Measurements from ENCODE around the gene ZGPAT. TPM values are rescaled to one million over a fixed set of nuclear protein-coding genes. Genes with fewer than 3 reads are reported as not detected.

Gene ZGPAT
- total and polyA plus RNA-seq, 2 of the 13 experiments (the other 11 are each of a cell fraction or from before 2014, with no cell fraction given), result 23.0 to 41.9 TPM

DNA sequence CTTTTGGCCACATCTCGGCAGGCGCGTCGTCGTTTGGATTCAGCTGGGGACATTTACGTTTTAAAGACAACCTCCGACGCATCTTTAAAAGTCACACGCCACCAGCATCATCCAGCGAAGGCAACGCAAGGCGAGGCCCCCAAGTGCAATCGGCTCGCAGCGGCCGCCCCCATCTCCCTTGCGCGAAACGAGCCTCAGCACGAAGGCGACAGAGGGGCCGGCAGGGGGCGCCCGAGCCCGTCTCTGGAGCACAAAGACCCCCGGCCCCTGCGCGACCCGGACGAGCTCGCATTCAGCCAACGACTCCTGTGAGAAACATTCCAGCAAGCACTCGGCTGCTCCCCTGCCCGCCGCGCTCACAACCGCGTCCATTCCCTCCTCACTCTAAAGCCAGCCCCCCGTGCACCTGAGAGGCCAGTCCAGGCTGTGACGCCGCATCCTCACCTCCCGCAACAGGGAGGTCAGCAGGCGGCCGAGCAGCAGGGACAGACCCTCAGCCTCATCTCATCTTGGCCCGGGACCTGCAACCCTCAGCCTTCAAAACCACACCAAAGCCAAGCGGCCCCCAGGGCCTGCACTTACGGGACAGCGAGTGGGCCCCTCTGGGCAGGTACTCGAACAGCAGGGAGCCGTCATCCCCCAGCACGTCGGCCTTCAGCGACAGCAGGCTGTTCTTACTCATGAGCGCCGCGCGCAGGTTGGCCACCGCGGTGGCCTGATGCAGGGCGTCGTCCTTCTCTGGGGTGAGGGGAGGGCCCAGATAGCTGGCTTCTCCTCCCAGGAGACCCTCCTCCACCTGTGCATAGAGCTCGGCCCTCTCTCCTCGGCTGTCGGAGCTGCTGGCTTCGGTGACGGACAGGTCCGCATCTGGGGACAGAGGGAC lies 67.5 kb downstream of the ZGPAT start (continued):
- TF ChIP-seq ZNF841 (CRISPR knock-in tag; IDR thresholded peaks at IDR 0.05; ENCODE audit: borderline replicate concordance) (no peak), CAMTA2 (CRISPR knock-in tag; IDR thresholded peaks at IDR 0.05; ENCODE audit: borderline replicate concordance) (0 out of 2 replicates have a peak, but pooled peaks have one; percentile 48), ZNF333 (CRISPR knock-in tag; IDR thresholded peaks at IDR 0.05; ENCODE audit: borderline replicate concordance) (no peak), ZBTB38 (CRISPR knock-in tag; IDR thresholded peaks at IDR 0.05) (peak; percentile 100), HHEX (CRISPR knock-in tag; IDR thresholded peaks at IDR 0.05) (no peak), ZBTB7B (CRISPR knock-in tag; IDR thresholded peaks at IDR 0.05) (peak; percentile 94), HES4 (CRISPR knock-in tag; IDR thresholded peaks at IDR 0.05; ENCODE audit: borderline replicate concordance) (no peak), NCOA2 (CRISPR knock-in tag; IDR thresholded peaks at IDR 0.05) (no peak), MAF1 (CRISPR knock-in tag; IDR thresholded peaks at IDR 0.05; ENCODE audit: borderline replicate concordance) (no peak), NFE2 (CRISPR knock-in tag; IDR thresholded peaks at IDR 0.05) (no peak), ZNF160 (CRISPR knock-in tag; IDR thresholded peaks at IDR 0.05) (no peak), ZNF136 (CRISPR knock-in tag; IDR thresholded peaks at IDR 0.05; ENCODE audit: low read depth) (no peak), MTF1 (CRISPR knock-in tag; IDR thresholded peaks at IDR 0.05) (no peak), SNAPC2 (CRISPR knock-in tag; IDR thresholded peaks at IDR 0.05) (0 out of 2 replicates have a peak, but pooled peaks have one; percentile 45), EHMT2 (IDR thresholded peaks at IDR 0.05; ENCODE audit: borderline replicate concordance, low read depth, low read length) (no peak), ZNF264 (CRISPR knock-in tag; IDR thresholded peaks at IDR 0.05) (no peak), ZNF670 (CRISPR knock-in tag; IDR thresholded peaks at IDR 0.05; ENCODE audit: borderline replicate concordance) (no peak)
- TF ChIP-seq, protein P1, sequence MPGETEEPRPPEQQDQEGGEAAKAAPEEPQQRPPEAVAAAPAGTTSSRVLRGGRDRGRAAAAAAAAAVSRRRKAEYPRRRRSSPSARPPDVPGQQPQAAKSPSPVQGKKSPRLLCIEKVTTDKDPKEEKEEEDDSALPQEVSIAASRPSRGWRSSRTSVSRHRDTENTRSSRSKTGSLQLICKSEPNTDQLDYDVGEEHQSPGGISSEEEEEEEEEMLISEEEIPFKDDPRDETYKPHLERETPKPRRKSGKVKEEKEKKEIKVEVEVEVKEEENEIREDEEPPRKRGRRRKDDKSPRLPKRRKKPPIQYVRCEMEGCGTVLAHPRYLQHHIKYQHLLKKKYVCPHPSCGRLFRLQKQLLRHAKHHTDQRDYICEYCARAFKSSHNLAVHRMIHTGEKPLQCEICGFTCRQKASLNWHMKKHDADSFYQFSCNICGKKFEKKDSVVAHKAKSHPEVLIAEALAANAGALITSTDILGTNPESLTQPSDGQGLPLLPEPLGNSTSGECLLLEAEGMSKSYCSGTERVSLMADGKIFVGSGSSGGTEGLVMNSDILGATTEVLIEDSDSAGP (CRISPR knock-in tag; IDR thresholded peaks at IDR 0.05; ENCODE audit: borderline replicate concordance), result peak; percentile 26; the same call in 1 of the 2 replicates
- TF ChIP-seq, protein P2, sequence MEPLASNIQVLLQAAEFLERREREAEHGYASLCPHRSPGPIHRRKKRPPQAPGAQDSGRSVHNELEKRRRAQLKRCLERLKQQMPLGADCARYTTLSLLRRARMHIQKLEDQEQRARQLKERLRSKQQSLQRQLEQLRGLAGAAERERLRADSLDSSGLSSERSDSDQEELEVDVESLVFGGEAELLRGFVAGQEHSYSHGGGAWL (CRISPR knock-in tag; IDR thresholded peaks at IDR 0.05), result 0 out of 2 replicates have a peak, but pooled peaks have one; percentile 44
- TF ChIP-seq, protein P3, sequence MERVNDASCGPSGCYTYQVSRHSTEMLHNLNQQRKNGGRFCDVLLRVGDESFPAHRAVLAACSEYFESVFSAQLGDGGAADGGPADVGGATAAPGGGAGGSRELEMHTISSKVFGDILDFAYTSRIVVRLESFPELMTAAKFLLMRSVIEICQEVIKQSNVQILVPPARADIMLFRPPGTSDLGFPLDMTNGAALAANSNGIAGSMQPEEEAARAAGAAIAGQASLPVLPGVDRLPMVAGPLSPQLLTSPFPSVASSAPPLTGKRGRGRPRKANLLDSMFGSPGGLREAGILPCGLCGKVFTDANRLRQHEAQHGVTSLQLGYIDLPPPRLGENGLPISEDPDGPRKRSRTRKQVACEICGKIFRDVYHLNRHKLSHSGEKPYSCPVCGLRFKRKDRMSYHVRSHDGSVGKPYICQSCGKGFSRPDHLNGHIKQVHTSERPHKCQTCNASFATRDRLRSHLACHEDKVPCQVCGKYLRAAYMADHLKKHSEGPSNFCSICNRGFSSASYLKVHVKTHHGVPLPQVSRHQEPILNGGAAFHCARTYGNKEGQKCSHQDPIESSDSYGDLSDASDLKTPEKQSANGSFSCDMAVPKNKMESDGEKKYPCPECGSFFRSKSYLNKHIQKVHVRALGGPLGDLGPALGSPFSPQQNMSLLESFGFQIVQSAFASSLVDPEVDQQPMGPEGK (CRISPR knock-in tag; IDR thresholded peaks at IDR 0.05), result peak; percentile 50; the same call in 1 of the 2 replicates
- TF ChIP-seq, protein P4, sequence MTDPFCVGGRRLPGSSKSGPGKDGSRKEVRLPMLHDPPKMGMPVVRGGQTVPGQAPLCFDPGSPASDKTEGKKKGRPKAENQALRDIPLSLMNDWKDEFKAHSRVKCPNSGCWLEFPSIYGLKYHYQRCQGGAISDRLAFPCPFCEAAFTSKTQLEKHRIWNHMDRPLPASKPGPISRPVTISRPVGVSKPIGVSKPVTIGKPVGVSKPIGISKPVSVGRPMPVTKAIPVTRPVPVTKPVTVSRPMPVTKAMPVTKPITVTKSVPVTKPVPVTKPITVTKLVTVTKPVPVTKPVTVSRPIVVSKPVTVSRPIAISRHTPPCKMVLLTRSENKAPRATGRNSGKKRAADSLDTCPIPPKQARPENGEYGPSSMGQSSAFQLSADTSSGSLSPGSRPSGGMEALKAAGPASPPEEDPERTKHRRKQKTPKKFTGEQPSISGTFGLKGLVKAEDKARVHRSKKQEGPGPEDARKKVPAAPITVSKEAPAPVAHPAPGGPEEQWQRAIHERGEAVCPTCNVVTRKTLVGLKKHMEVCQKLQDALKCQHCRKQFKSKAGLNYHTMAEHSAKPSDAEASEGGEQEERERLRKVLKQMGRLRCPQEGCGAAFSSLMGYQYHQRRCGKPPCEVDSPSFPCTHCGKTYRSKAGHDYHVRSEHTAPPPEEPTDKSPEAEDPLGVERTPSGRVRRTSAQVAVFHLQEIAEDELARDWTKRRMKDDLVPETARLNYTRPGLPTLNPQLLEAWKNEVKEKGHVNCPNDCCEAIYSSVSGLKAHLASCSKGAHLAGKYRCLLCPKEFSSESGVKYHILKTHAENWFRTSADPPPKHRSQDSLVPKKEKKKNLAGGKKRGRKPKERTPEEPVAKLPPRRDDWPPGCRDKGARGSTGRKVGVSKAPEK (CRISPR knock-in tag; IDR thresholded peaks at IDR 0.05; ENCODE audit: borderline replicate concordance), result no peak
- TF ChIP-seq, protein P5, sequence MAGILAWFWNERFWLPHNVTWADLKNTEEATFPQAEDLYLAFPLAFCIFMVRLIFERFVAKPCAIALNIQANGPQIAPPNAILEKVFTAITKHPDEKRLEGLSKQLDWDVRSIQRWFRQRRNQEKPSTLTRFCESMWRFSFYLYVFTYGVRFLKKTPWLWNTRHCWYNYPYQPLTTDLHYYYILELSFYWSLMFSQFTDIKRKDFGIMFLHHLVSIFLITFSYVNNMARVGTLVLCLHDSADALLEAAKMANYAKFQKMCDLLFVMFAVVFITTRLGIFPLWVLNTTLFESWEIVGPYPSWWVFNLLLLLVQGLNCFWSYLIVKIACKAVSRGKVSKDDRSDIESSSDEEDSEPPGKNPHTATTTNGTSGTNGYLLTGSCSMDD (CRISPR knock-in tag; IDR thresholded peaks at IDR 0.05), result no peak
